AG04450 (cell line): ENCODE measurements around the gene POC5. TPM values are rescaled to one million over a fixed set of nuclear protein-coding genes. Genes with fewer than 3 reads are reported as not detected.

Experiments
- CTCF ChIA-PET: fragments of 300-600, 350-600 bp; formaldehyde crosslinking; extraction: SDS; loops from one replicate; lab custom pipeline; 2022; ENCODE audit warnings: antibody characterized with exemption, inconsistent platforms; lab: Charles Lee
- POLR2A ChIA-PET: fragments of 350-600 bp; formaldehyde crosslinking; extraction: SDS; loops from one replicate; lab custom pipeline; 2021; ENCODE audit warnings: antibody characterized with exemption, inconsistent platforms; lab: Yijun Ruan, JAX
- DNase-seq: peaks from one replicate; pipeline ENCODE4 v3.0.0-alpha.2; 2011; ENCODE audit warnings: low read depth, low spot score
- H3K27ac ChIP-seq: one replicate; pipeline ENCODE4 v1.5.1; 2012; ENCODE audit warnings: low read depth, low read length, control low read depth
- H3K27me3 ChIP-seq: one replicate; pipeline ENCODE4 v1.6.0; 2012; ENCODE audit warnings: low read length; ENCODE audit not compliant: control insufficient read depth, insufficient read depth
- H3K4me3 ChIP-seq: 2 replicates; pipeline ENCODE4 v1.5.1; 2011; ENCODE audit warnings: mild to moderate bottlenecking, low read depth, low read length, control low read depth
- H3K9me3 ChIP-seq: 2 replicates; pipeline ENCODE4 v1.5.1; 2012; ENCODE audit warnings: low read length; ENCODE audit not compliant: control insufficient read depth, insufficient read depth
- CTCF ChIP-seq: IDR thresholded peaks from 2 replicates; pipeline ENCODE4 v1.5.1; 2011; ENCODE audit warnings: low read depth, low read length, control low read depth, inconsistent platforms
- polyA plus RNA-seq: library from polyadenylated mRNA; depleted of rRNA; stranded (reverse); fragments of >200 nt; gene quantifications from 2 replicates; pipeline ENCODE4 v1.2.3, GENCODE V29; 2011

Gene POC5
- polyA plus RNA-seq, 1 experiment = 10.7 TPM

GRCh38 chr5:75640826-75641225, 76.4 kb downstream of the POC5 start:
- ChIA-PET CTCF (interaction anchor here (1.2 kb wide), 1 partner anchor 40 kb away, joined by 4 read pairs; no protein-coding TSS in a partner anchor), POLR2A (no interaction called here)
- no peak overlapping the region for H3K4me3 ChIP-seq
- DNase-seq = no peak
- no peak overlapping the region for H3K27ac ChIP-seq
- no peaks in the 10 kb centered on the region for H3K9me3 ChIP-seq
- no peaks in the 10 kb centered on the region for H3K27me3 ChIP-seq
- TF ChIP-seq CTCF = no peak

- no peaks in the 10 kb centered on the region for H3K9me3 ChIP-seq
- DNase-seq = no peak
- ChIA-PET POLR2A (no interaction called here), CTCF (interaction anchor here (1.2 kb wide), 1 partner anchor 41 kb away, joined by 4 read pairs; no protein-coding TSS in a partner anchor)
- TF ChIP-seq CTCF = no peak
- H3K27me3 ChIP-seq = no peaks in the 10 kb centered on the region
- no peak overlapping the region for H3K4me3 ChIP-seq
- H3K27ac ChIP-seq = no peak overlapping the region
Measured at GRCh38 chr5:75640395-75640794, 76.8 kb downstream of the POC5 start.

- no peaks in the 10 kb centered on the region for H3K9me3 ChIP-seq
- no peak overlapping the region for H3K4me3 ChIP-seq
- H3K27me3 ChIP-seq = no peaks in the 10 kb centered on the region
- ChIA-PET POLR2A (no interaction called here), CTCF (interaction anchor here (1.7 kb wide), 1 partner anchor 41 kb away, joined by 7 read pairs; no protein-coding TSS in a partner anchor)
- TF ChIP-seq CTCF = no peak
- DNase-seq = no peak
- no peak overlapping the region for H3K27ac ChIP-seq
Measured at GRCh38 chr5:75639535-75640311, 77.5 kb downstream of the POC5 start.

GRCh38 chr5:75637949-75638348, 79.3 kb downstream of the POC5 start:
- ChIA-PET POLR2A (no interaction called here), CTCF (no interaction called here)
- TF ChIP-seq CTCF = no peak
- H3K27ac ChIP-seq = no peak overlapping the region
- H3K4me3 ChIP-seq = no peak overlapping the region
- H3K27me3 ChIP-seq = no peaks in the 10 kb centered on the region
- H3K9me3 ChIP-seq = no peaks in the 10 kb centered on the region
- no peak for DNase-seq

- Histone ChIP-seq H3K9me3 (no peaks in the 10 kb centered on the region), H3K4me3 (no peak overlapping the region), H3K27ac (no peak overlapping the region), H3K27me3 (no peaks in the 10 kb centered on the region)
- no peak for DNase-seq
- CTCF ChIA-PET = no interaction called here
- no peak for TF ChIP-seq CTCF
- POLR2A ChIA-PET = no interaction called here
Measured at GRCh38 chr5:75632321-75632720, 84.9 kb downstream of the POC5 start.
